Retinal pigment epithelial cell (primary cell): ENCODE measurements around the gene EEF1A2.

Source experiments
- DNase-seq: peaks from one replicate; pipeline ENCODE4 v3.0.0-alpha.2; 2010; ENCODE audit warnings: low read depth
- H3K4me3 ChIP-seq: 2 replicates; pipeline ENCODE4 v1.5.1; 2011; ENCODE audit warnings: mild to moderate bottlenecking, low read length, control low read depth, moderate library complexity
- TF ChIP-seq, protein P1 (sequence below): conservative IDR thresholded peaks from 2 replicates; pipeline ENCODE4 v1.5.1; 2011; ENCODE audit warnings: low read depth, low read length, control low read depth, inconsistent platforms

Gene EEF1A2

DNA sequence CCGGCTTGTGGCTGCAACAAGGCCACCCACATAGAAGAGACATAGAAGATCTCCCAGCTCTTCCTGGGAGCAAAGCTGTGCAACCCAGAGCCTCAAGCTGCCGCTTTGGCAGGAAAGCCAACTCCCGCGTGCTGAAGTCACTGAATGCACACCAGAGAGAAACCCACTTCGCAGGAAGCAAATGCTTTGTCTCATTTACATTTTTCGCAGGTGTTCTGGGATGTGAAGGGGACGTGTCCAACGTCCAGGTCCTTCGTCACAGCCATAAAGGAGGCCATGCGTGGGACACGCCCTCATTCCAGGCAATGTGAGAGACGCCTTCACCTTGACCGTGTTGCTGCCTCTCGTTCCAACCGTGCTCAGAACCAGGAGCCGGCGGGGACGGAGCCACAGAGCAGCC, 50.9 kb downstream of the EEF1A2 start:
- H3K4me3 ChIP-seq: no peak overlapping the region
- TF ChIP-seq, protein P1, sequence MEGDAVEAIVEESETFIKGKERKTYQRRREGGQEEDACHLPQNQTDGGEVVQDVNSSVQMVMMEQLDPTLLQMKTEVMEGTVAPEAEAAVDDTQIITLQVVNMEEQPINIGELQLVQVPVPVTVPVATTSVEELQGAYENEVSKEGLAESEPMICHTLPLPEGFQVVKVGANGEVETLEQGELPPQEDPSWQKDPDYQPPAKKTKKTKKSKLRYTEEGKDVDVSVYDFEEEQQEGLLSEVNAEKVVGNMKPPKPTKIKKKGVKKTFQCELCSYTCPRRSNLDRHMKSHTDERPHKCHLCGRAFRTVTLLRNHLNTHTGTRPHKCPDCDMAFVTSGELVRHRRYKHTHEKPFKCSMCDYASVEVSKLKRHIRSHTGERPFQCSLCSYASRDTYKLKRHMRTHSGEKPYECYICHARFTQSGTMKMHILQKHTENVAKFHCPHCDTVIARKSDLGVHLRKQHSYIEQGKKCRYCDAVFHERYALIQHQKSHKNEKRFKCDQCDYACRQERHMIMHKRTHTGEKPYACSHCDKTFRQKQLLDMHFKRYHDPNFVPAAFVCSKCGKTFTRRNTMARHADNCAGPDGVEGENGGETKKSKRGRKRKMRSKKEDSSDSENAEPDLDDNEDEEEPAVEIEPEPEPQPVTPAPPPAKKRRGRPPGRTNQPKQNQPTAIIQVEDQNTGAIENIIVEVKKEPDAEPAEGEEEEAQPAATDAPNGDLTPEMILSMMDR: no peak
- DNase-seq: no peak

DNA sequence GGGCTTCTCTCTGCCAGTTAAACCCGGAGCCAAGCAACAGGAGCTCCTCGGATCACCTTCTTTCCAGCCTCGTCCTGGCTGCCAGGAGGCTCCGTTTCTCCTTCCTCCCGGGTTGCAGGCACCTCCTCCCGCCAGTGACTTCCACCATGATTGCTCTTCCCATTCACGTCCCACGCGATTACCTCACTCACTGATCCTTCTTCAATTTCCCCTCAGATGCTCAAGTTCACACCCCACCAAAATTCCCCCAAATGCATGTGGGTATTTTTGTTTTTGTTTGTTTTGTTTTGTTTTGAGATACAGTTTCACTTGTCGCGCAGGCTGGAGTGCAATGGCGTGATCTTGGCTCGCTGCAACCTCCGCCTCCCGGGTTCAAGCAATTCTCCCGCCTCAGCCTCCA, 51.6 kb downstream of the EEF1A2 start:
- no peak for DNase-seq
- TF ChIP-seq, protein P1: no peak
- no peak overlapping the region for H3K4me3 ChIP-seq

DNA sequence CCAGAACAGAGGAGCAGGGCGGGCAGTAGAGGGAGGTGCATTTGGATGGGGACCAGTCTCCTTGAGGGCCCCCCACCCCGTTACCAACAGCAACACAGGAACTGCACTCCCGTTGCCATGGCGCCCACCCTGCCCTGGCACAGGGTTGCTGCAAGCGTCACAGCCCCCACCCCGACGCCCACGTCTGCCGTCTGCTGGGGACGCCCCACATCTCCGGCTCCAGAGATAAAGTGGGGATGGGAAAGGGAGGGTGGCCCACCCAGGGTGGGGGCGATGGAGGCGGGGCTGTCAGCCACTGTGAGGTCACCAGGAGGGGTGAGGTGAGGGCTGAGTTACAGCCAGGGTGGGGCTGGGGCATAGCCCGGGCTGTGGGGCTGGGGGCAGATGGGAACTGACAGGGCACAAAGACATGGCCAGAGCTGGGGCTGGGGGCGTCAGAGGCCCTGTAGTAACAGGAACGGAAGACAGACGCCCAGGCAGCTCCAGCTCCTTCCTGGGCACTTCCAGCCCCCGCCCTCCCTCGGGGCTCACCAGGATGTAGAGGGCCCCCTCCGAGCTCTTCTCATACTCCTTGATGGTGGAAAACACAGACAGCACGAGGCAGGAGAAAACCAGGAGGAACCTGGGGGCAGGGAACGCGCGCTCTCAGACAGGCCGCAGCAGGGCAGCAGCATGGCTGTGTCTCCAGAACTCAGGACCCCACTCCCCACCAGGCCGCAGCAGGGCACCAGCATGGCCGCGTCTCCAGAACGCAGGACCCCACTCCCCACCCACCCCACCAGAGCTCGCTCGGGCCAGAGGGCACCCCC, 52.5 kb downstream of the EEF1A2 start:
- DNase-seq: no peak
- no peak overlapping the region for H3K4me3 ChIP-seq
- TF ChIP-seq, protein P1: no peak

DNA sequence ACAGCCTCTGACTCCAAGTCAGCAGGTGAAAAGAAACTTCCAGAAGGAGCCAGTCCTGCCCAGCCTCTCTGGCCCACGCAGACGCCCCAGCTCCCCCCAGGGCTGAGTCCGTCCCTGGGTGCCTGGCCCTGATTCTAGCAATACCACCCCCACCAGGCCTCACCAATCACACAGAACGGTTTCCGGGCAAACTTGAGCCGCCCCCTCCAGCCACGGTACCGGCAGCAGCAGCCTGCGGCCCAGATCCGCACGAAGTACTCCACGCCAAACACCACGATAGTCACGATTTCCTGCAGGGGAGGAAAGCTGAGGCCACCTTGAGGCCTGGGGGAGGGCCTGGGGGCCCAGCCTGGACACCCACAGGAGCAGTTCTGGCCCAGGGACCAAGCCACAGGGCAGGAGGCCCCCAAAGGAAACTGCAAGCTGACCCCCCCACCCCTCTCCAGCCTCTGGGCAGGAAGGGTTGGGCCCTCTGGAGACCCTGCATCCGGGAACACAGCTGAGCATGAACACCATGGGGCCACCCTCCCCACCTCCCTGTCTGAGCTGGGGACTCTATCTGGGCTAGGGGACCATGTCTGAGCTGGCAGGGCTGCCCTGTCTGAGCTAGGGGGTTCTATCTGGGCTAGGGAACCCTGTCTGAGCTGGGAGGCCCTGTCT, 53.7 kb downstream of the EEF1A2 start:
- TF ChIP-seq, protein P1: no peak
- H3K4me3 ChIP-seq: no peak overlapping the region
- DNase-seq: no peak

DNA sequence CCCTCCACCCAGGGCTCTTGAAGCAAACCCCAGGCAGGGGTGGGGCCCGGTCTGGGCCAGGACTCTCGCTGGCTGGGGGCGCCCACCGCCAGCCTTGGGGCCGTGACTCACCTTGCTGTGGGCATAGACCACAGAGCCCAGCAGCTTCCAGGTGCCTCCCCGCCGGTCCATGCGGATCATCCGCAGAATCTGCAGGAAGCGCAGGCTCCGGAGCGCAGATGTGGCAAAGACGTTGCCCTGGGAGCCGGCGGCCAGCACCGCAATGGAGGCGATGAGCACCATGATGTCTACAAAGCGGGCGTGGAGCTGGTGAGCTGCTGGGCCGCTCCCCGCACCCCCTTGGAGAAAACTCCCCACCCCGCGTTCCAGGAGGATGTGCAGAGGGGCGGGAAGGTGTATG, 54.3 kb downstream of the EEF1A2 start:
- DNase-seq: no peak
- H3K4me3 ChIP-seq: no peak overlapping the region
- TF ChIP-seq, protein P1: no peak

DNA sequence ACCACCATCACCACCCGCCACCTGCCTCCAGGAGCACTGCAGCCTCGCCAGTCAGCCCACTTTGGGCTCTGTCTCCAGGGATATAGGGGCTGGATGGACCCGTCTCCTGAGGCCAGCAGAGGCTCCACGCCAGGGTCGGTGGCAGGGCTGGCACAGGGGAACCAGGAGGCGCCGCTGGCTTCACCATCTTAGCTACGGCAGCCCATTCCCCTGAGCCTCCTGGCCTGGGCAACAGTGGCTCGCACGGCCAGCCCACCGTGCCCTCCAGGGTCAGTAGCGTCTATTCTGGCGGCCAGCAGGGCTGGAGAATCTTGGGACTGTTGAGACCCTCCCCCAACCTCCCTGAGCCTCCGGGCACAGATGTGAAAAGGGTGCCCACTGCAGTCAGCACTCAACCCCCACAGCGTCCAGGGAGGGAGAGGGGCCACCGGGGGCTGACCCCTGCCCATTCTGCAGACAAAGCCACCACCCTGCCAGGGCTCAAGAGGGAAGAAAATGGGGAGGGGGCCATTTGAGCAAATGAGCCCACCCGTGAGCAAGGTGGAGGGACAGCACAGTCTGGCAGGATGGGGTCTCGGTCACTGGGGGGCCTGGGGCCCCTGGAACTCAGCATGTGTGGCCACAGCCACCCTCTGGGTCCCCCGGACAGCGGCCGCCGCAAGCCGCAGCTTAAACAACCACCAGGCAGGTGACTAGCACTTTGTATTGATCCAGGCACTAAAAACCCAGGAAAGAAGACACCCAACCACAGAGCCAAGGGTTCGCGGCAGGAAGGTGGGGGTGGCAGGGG, 55.1 kb downstream of the EEF1A2 start:
- DNase-seq: no peak
- no peak overlapping the region for H3K4me3 ChIP-seq
- TF ChIP-seq, protein P1: no peak
